Tibial nerve (tissue), 4 donors: ENCODE measurements around the gene ASTN2.

Source experiments
- EP300 ChIP-seq, 2 donors: sonication (generic); formaldehyde crosslinking; IDR thresholded peaks; one replicate each; pipeline ENCODE4 v1.6.1; 2017; ENCODE audit warnings: antibody characterized with exemption in 2 of 2, mild to moderate bottlenecking in 1 of 2
- TF ChIP-seq, protein P1 (sequence below), 5 experiments: fragments of 200-600 bp in 3 of 5; fragments of 450-650 bp in 2 of 5; sonication (generic) in 3 of 5; IDR thresholded peaks; one replicate each; pipeline ENCODE4 v1.5.1; 2016 to 2019; ENCODE audit warnings: antibody characterized with exemption in 5 of 5, mild to moderate bottlenecking in 3 of 5, moderate library complexity in 2 of 5

DNA sequence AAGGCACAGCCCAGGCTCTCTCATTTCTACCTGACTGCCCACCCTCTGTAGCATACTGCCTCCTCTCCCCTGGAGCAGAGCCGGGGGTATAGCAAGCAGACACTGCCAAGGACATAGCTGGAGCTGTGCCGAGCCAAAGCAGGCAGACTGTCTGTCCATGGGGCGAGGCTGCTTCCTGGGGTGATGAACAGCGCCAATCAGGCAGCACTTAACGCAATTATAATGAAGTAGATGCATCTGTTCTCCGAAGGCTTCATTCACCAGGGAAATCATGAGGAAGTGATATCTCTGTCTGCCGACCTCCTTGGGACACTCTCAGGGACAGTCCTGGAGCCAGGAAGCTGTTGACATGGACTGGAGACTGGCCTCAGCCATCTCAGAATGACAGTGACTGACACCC, 230.7 kb downstream of the ASTN2 start:
- TF ChIP-seq EP300 (IDR thresholded peaks at IDR 0.05), result no peak
- TF ChIP-seq, protein P1, sequence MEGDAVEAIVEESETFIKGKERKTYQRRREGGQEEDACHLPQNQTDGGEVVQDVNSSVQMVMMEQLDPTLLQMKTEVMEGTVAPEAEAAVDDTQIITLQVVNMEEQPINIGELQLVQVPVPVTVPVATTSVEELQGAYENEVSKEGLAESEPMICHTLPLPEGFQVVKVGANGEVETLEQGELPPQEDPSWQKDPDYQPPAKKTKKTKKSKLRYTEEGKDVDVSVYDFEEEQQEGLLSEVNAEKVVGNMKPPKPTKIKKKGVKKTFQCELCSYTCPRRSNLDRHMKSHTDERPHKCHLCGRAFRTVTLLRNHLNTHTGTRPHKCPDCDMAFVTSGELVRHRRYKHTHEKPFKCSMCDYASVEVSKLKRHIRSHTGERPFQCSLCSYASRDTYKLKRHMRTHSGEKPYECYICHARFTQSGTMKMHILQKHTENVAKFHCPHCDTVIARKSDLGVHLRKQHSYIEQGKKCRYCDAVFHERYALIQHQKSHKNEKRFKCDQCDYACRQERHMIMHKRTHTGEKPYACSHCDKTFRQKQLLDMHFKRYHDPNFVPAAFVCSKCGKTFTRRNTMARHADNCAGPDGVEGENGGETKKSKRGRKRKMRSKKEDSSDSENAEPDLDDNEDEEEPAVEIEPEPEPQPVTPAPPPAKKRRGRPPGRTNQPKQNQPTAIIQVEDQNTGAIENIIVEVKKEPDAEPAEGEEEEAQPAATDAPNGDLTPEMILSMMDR (IDR thresholded peaks at IDR 0.05), result no peak
